ENCODE results near the gene FBXO4. TPM values are rescaled to one million over a fixed set of nuclear protein-coding genes. Genes with fewer than 3 reads are reported as not detected.

The FBXO4 gene
- total RNA-seq, 4 donors from 2014 or later = 8.8 to 18.3 (median 10.5) TPM

GRCh38 chr5:41883243-41883642 lies 41.8 kb upstream of the FBXO4 start:
- DNase-seq (ENCODE audit: low spot score) (no peak), ATAC-seq (ENCODE audit: low FRiP score) (no peak)
- TF ChIP-seq, protein P1, sequence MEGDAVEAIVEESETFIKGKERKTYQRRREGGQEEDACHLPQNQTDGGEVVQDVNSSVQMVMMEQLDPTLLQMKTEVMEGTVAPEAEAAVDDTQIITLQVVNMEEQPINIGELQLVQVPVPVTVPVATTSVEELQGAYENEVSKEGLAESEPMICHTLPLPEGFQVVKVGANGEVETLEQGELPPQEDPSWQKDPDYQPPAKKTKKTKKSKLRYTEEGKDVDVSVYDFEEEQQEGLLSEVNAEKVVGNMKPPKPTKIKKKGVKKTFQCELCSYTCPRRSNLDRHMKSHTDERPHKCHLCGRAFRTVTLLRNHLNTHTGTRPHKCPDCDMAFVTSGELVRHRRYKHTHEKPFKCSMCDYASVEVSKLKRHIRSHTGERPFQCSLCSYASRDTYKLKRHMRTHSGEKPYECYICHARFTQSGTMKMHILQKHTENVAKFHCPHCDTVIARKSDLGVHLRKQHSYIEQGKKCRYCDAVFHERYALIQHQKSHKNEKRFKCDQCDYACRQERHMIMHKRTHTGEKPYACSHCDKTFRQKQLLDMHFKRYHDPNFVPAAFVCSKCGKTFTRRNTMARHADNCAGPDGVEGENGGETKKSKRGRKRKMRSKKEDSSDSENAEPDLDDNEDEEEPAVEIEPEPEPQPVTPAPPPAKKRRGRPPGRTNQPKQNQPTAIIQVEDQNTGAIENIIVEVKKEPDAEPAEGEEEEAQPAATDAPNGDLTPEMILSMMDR (IDR thresholded peaks at IDR 0.05) = no peak

DNA sequence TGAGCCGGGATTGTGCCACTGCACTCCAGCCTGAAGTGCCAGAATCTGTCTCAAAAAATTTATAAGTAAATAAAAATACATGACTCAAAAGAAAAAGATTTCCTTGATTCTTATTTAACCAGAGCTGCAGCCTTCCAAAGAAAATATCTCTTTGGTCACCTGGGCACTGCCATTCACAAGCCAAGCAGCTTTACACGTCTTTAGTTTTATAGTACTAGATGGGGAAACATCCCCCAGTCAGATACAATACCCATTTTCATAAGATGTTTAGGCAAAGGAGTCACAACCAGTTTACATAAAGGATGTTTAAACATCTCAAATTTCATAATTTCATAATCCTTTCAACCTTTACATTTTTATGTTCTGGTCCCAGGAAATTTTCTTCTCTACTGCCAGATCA lies 41.1 kb upstream of the FBXO4 start:
- ATAC-seq (ENCODE audit: low FRiP score) = no peak
- TF ChIP-seq, protein P1 (IDR thresholded peaks at IDR 0.05) = no peak

GRCh38 chr5:41885286-41885685 lies 39.8 kb upstream of the FBXO4 start:
- TF ChIP-seq, protein P1 (IDR thresholded peaks at IDR 0.05) = no peak
- ATAC-seq (ENCODE audit: low FRiP score) (no peak), DNase-seq (ENCODE audit: low spot score) (no peak)

More for the DNA sequence above, 41.1 kb upstream of the FBXO4 start:
- no peak for DNase-seq (ENCODE audit: low spot score)

- TF ChIP-seq, protein P1 (IDR thresholded peaks at IDR 0.05) = no peak
- ATAC-seq (ENCODE audit: low FRiP score) (no peak), DNase-seq (ENCODE audit: low spot score) (no peak)
Observed at GRCh38 chr5:41891066-41891707, 33.9 kb upstream of the FBXO4 start.

DNA sequence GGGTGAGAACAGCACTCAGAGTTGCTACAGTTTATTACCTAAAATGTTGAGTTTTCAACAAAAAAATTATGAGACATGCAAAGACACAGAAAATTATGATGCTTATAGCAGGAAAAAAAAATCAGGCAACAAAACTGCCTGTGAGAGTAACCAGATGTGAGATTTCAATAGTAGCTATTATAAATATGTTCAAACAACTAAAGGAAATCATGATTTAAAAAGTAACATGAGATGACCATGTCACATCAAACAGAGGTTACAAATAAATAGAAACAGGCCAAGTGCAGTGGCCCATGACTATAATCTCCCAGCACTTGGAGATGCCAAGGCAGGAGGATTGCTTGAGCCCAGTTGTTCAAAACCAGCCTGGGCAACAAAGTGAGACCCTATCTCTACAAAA lies 33.0 kb upstream of the FBXO4 start:
- no peak for ATAC-seq (ENCODE audit: low FRiP score)
- no peak for DNase-seq (ENCODE audit: low spot score)
- TF ChIP-seq, protein P1 (IDR thresholded peaks at IDR 0.05) = no peak

- DNase-seq (ENCODE audit: low spot score) (no peak), ATAC-seq (ENCODE audit: low FRiP score) (no peak)
- TF ChIP-seq, protein P1 (IDR thresholded peaks at IDR 0.05) = no peak
Observed at GRCh38 chr5:41893074-41893851, 31.8 kb upstream of the FBXO4 start.

- TF ChIP-seq, protein P1 (IDR thresholded peaks at IDR 0.05) = no peak
Observed at GRCh38 chr5:41896230-41896629, 28.9 kb upstream of the FBXO4 start.

More at GRCh38 chr5:41896230-41896629, 28.9 kb upstream of the FBXO4 start:
- ATAC-seq (ENCODE audit: low FRiP score) = no peak
- no peak for DNase-seq (ENCODE audit: low spot score)
